HepG2 (cell line): ENCODE results near the gene CACNA2D1.

Experiments
- ARNT ChIP-seq: fragments of 450-650 bp; IDR thresholded peaks from 2 replicates; pipeline ENCODE4 v1.6.1; 2017
- CTCF ChIP-seq: sonication (generic); formaldehyde crosslinking; IDR thresholded peaks from 2 replicates; pipeline ENCODE4 v1.5.0; 2020; ENCODE audit warnings: mild to moderate bottlenecking, missing genetic modification reagents, moderate library complexity
- EP300 ChIP-seq, 3 experiments: sonication (generic) in 1 of 3; formaldehyde crosslinking in 1 of 3; IDR thresholded peaks; 2 replicates each; pipeline versions ENCODE4 v1.5.1 to v1.6.1; 2011 to 2020; ENCODE audit warnings: low read depth in 2 of 3, low read length in 2 of 3, borderline replicate concordance in 1 of 3, improper control_type of control experiment in 1 of 3, mild to moderate bottlenecking in 1 of 3, missing genetic modification reagents in 1 of 3, moderate library complexity in 1 of 3
- GABPB1 ChIP-seq: IDR thresholded peaks from 2 replicates; pipeline ENCODE4 v1.6.1; 2016; ENCODE audit warnings: mild to moderate bottlenecking, missing genetic modification reagents, moderate library complexity, missing compliant biosample characterization
- IRF2 ChIP-seq: IDR thresholded peaks from 2 replicates; pipeline ENCODE4 v1.6.1; 2018; ENCODE audit warnings: missing genetic modification reagents, missing compliant biosample characterization
- NRL ChIP-seq: sonication (generic); formaldehyde crosslinking; IDR thresholded peaks from 2 replicates; pipeline ENCODE4 v1.5.0; 2020; ENCODE audit warnings: missing genetic modification reagents, mild to moderate bottlenecking, moderate library complexity, borderline replicate concordance
- PBX3 ChIP-seq: sonication (generic); formaldehyde crosslinking; IDR thresholded peaks from 2 replicates; pipeline ENCODE4 v1.8.1; 2023; ENCODE audit warnings: missing genetic modification reagents, inconsistent platforms, borderline replicate concordance
- SNAPC2 ChIP-seq: sonication (generic); formaldehyde crosslinking; IDR thresholded peaks from 2 replicates; pipeline ENCODE4 v1.8.1; 2022; ENCODE audit warnings: mild to moderate bottlenecking, missing genetic modification reagents
- SP2 ChIP-seq: sonication (generic); formaldehyde crosslinking; IDR thresholded peaks from 2 replicates; pipeline ENCODE4 v1.5.1; 2020; ENCODE audit warnings: mild to moderate bottlenecking, missing genetic modification reagents
- TBP ChIP-seq: sonication (generic); formaldehyde crosslinking; IDR thresholded peaks from 2 replicates; pipeline ENCODE4 v1.5.0; 2020; ENCODE audit warnings: missing genetic modification reagents
- ZNF20 ChIP-seq: sonication (generic); formaldehyde crosslinking; IDR thresholded peaks from 2 replicates; pipeline ENCODE4 v1.4.0; 2020; ENCODE audit warnings: mild to moderate bottlenecking, moderate library complexity, missing genetic modification reagents
- ZNF430 ChIP-seq: sonication (generic); formaldehyde crosslinking; IDR thresholded peaks from 2 replicates; pipeline ENCODE4 v1.9.0; 2021; ENCODE audit warnings: mild to moderate bottlenecking, missing genetic modification reagents

- TF ChIP-seq NRL (CRISPR knock-in tag) (no peak), SP2 (CRISPR knock-in tag) (no peak), ARNT (no peak), SNAPC2 (CRISPR knock-in tag) (no peak), EP300 (IDR thresholded peaks at IDR 0.05; ENCODE audit: low read depth in 2 of 2, low read length in 2 of 2) (no peak), EP300 (CRISPR knock-in tag; IDR thresholded peaks at IDR 0.05; ENCODE audit: borderline replicate concordance) (no peak), ZNF430 (no peak), IRF2 (CRISPR knock-in tag) (no peak), PBX3 (CRISPR knock-in tag) (no peak), TBP (CRISPR knock-in tag) (no peak), CTCF (CRISPR knock-in tag) (no peak), ZNF20 (CRISPR knock-in tag) (no peak), GABPB1 (CRISPR knock-in tag) (no peak)
Observed at GRCh38 chr7:82172881-82173280, 270.7 kb downstream of the CACNA2D1 start.
